HG03175 (cell line): ENCODE measurements around the gene ANKRD2.

Experiments
- ATAC-seq: cut with Tn5 transposase; IDR thresholded peaks from one replicate; pipeline ENCODE4 v1.9.1; 2021; ENCODE audit warnings: mild to moderate bottlenecking, moderate library complexity; ENCODE audit not compliant: unreplicated experiment

The ANKRD2 gene

DNA sequence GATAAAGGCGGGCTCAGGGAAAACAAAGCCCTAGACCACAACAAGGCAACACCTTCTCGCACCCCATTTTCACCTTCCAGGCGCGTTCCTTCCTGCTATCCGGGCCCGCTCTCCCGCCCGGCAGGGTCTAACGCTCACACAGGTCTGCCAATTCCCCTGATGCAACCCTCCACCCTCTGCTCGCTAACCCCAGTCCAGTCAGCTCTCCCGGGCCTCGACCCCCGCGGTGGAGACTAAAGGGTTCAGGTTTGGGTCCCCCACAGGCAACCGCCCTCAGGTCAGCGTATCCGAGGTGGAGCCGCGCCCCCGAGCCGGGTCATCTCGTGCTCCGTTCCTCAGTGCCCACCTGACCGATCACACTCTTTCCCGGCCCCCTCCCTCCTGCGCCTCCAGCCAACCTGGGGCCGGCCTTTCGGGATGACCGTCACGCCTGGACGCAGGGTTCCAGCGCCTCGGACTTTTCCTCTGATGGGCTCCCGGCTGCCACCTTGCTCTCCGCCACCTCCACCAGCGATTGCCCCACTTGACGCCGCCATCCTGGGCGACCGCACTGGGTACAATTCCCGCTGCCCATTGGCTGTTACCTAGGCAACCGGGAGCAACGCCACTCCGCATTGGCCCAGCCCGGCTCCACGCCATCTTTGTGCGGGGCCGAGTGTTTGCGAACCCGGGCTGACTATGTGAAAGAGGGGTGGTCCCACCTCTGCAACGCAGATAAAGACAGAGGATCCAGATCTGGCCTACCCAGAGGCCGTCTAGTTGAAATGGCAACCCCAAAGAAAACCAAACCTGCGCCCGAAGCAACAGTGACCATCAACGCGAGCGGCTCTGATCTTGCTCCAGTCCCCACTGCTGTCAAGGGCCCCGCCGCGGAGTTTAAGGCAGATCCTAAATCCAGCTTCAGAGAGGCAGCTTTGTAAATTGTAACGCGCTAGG, 60.6 kb downstream of the ANKRD2 start, which contains the start of gene MORN4:
MORN4 (minus strand) TSS at position 552 of the 936 bp plus-strand sequence. CDS start 13,847 bp downstream, outside the sequence.
- peak; percentile 100 for ATAC-seq
